Measurements from ENCODE around the gene ITGB6. TPM values are rescaled to one million over a fixed set of nuclear protein-coding genes. Genes with fewer than 3 reads are reported as not detected.

ITGB6 gene
- total and polyA plus RNA-seq, 2 experiments from 2014 or later = 20.3 to 41.1 TPM

GRCh38 chr2:160226367-160226766 lies 26.3 kb upstream of the ITGB6 start:
- TF ChIP-seq CTCF (IDR thresholded peaks at IDR 0.05; ENCODE audit: poor library complexity) (no peak), EZH2phosphoT487 (IDR thresholded peaks at IDR 0.05; ENCODE audit: low read depth, severe bottlenecking, unreplicated experiment) (no peak), EZH2 (IDR thresholded peaks at IDR 0.05; ENCODE audit: borderline replicate concordance) (no peak)
- Histone ChIP-seq H3K4me2 (no peak overlapping the region), H3K9me2 (replicated peaks; ENCODE audit: insufficient read depth) (no peaks in the 10 kb centered on the region), H3K27ac (peak overlapping the region; percentile 93), H2AFZ (no peak overlapping the region), H3K27me3 (no peaks in the 10 kb centered on the region), H3K9me3 (ENCODE audit: low read depth) (no peaks in the 10 kb centered on the region), H3K4me3 (no peak overlapping the region), H4K20me1 (ENCODE audit: insufficient read depth, poor library complexity, severe bottlenecking) (no peaks in the 10 kb centered on the region), H3K79me2 (no peaks in the 10 kb centered on the region), H3K4me1 (ENCODE audit: insufficient read depth) (peaks cover 74% of the 10 kb centered on the region), H3K36me3 (replicated peaks; ENCODE audit: insufficient read depth, low read depth) (no peaks in the 10 kb centered on the region)
- 79% methylated on average over 5 of the region's 5 CpGs for WGBS (ENCODE audit: low lambda C conversion rate, missing lambda C conversion rate)
- DNase-seq (ENCODE audit: low spot score) = no peak

DNA sequence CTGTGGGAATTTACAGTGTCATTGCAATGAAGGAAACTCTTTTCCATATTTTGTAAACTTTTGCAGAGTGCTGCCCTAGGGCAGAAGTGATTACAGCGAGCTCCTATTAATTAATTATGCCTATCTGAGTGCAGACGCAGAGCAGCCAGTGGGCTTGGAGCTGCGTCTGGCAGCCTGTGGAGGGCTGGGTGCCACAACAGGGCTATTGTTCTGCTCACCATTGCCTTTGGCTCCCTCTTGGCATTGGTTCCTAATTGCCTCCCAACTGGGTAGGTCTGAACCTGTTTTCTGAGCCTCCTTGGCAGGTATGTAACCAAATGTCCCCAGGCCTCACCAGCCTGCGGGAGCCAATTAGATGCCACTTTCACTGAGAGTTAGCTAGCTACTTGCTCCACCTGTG lies 25.6 kb upstream of the ITGB6 start:
- H3K4me3 ChIP-seq = no peak overlapping the region
- 65% methylated on average over 4 of the region's 4 CpGs for WGBS (ENCODE audit: low lambda C conversion rate, missing lambda C conversion rate)
- H2AFZ ChIP-seq = no peak overlapping the region
- no peak overlapping the region for H3K4me2 ChIP-seq
- no peak for DNase-seq (ENCODE audit: low spot score)
- no peaks in the 10 kb centered on the region for H4K20me1 ChIP-seq (ENCODE audit: insufficient read depth, poor library complexity, severe bottlenecking)
- TF ChIP-seq CTCF (IDR thresholded peaks at IDR 0.05; ENCODE audit: poor library complexity) (no peak), EZH2phosphoT487 (IDR thresholded peaks at IDR 0.05; ENCODE audit: low read depth, severe bottlenecking, unreplicated experiment) (no peak), EZH2 (IDR thresholded peaks at IDR 0.05; ENCODE audit: borderline replicate concordance) (no peak)
- H3K9me3 ChIP-seq (ENCODE audit: low read depth) = no peaks in the 10 kb centered on the region
- H3K27ac ChIP-seq = peak overlapping the region; percentile 95
- H3K27me3 ChIP-seq = no peaks in the 10 kb centered on the region
- no peaks in the 10 kb centered on the region for H3K9me2 ChIP-seq (replicated peaks; ENCODE audit: insufficient read depth)
- H3K4me1 ChIP-seq (ENCODE audit: insufficient read depth) = peaks cover 80% of the 10 kb centered on the region
- no peaks in the 10 kb centered on the region for H3K79me2 ChIP-seq
- no peaks in the 10 kb centered on the region for H3K36me3 ChIP-seq (replicated peaks; ENCODE audit: insufficient read depth, low read depth)

- no peaks in the 10 kb centered on the region for H4K20me1 ChIP-seq (ENCODE audit: insufficient read depth, poor library complexity, severe bottlenecking)
- H3K79me2 ChIP-seq = no peaks in the 10 kb centered on the region
- no peaks in the 10 kb centered on the region for H3K9me2 ChIP-seq (replicated peaks; ENCODE audit: insufficient read depth)
- no peak overlapping the region for H2AFZ ChIP-seq
- WGBS (ENCODE audit: low lambda C conversion rate, missing lambda C conversion rate) = 76% methylated on average over 3 of the region's 3 CpGs
- no peaks in the 10 kb centered on the region for H3K27me3 ChIP-seq
- H3K4me1 ChIP-seq (ENCODE audit: insufficient read depth) = peaks cover 82% of the 10 kb centered on the region
- H3K27ac ChIP-seq = peak overlapping the region; percentile 95
- H3K9me3 ChIP-seq (ENCODE audit: low read depth) = no peaks in the 10 kb centered on the region
- no peaks in the 10 kb centered on the region for H3K36me3 ChIP-seq (replicated peaks; ENCODE audit: insufficient read depth, low read depth)
- DNase-seq (ENCODE audit: low spot score) = no peak
- H3K4me2 ChIP-seq = no peak overlapping the region
- H3K4me3 ChIP-seq = no peak overlapping the region
- TF ChIP-seq EZH2 (IDR thresholded peaks at IDR 0.05; ENCODE audit: borderline replicate concordance) (no peak), CTCF (IDR thresholded peaks at IDR 0.05; ENCODE audit: poor library complexity) (no peak), EZH2phosphoT487 (IDR thresholded peaks at IDR 0.05; ENCODE audit: low read depth, severe bottlenecking, unreplicated experiment) (no peak)
Observed at GRCh38 chr2:160224507-160224906, 24.4 kb upstream of the ITGB6 start.

DNA sequence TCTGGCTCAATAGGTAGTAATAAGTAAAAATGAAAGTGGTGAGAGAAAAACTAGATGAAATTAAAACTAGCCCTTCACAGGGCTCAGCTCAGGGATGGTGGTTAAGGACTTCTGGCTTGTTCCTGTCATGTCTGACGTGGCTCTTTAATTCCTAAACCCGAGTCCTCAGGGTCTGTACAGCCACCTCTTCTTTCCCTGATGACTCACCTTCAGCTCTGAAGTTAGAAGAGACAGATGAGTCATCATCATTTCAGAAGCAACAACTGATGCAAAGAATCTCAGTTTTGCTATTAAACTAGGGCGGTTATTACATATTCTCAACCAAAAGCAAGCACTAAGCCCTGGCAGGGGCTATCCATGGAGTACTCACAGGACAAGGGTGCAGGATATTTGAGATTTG lies 24.0 kb upstream of the ITGB6 start:
- H3K79me2 ChIP-seq = no peaks in the 10 kb centered on the region
- peak overlapping the region; percentile 95 for H3K27ac ChIP-seq
- H3K9me2 ChIP-seq (replicated peaks; ENCODE audit: insufficient read depth) = no peaks in the 10 kb centered on the region
- peaks cover 78% of the 10 kb centered on the region for H3K4me1 ChIP-seq (ENCODE audit: insufficient read depth)
- no peaks in the 10 kb centered on the region for H3K27me3 ChIP-seq
- no peak overlapping the region for H3K4me3 ChIP-seq
- 47% methylated on average over 3 of the region's 3 CpGs for WGBS (ENCODE audit: low lambda C conversion rate, missing lambda C conversion rate)
- no peak overlapping the region for H2AFZ ChIP-seq
- TF ChIP-seq EZH2 (IDR thresholded peaks at IDR 0.05; ENCODE audit: borderline replicate concordance) (no peak), CTCF (IDR thresholded peaks at IDR 0.05; ENCODE audit: poor library complexity) (no peak)
- no peaks in the 10 kb centered on the region for H3K9me3 ChIP-seq (ENCODE audit: low read depth)
- H3K36me3 ChIP-seq (replicated peaks; ENCODE audit: insufficient read depth, low read depth) = no peaks in the 10 kb centered on the region
- peak overlapping the region; percentile 45 for H3K4me2 ChIP-seq
- no peaks in the 10 kb centered on the region for H4K20me1 ChIP-seq (ENCODE audit: insufficient read depth, poor library complexity, severe bottlenecking)
- DNase-seq (ENCODE audit: low spot score) = peak; percentile 86
